Activated CD4-positive, alpha-beta memory T cell treated with anti-CD3 and anti-CD28 coated beads for 36 hours (primary cell): ENCODE measurements around the gene SLC5A10. TPM values are rescaled to one million over a fixed set of nuclear protein-coding genes. Genes with fewer than 3 reads are reported as not detected.
A peak's percentile ranks its signal among the peaks of the same experiment; 100 is the strongest.

Experiments used
- CTCF ChIA-PET: fragments of 350-600 bp; sonication (Branson Sonifier 250); formaldehyde crosslinking; loops from one replicate; lab custom pipeline; 2021; ENCODE audit warnings: antibody characterized with exemption, inconsistent platforms; lab: Charles Lee
- POLR2A ChIA-PET: fragments of 350-600 bp; sonication (Branson Sonifier 250); formaldehyde crosslinking; loops from one replicate; lab custom pipeline; 2021; ENCODE audit warnings: antibody characterized with exemption; lab: Charles Lee
- DNase-seq: peaks from one replicate; pipeline ENCODE4 v3.0.0-alpha.2; 2020
- H3K27ac Mint-ChIP-seq: one replicate; pipeline ENCODE4 v1.8.0; 2021; ENCODE audit warnings: mixed read lengths
- H3K27me3 Mint-ChIP-seq: one replicate; pipeline ENCODE4 v1.8.0; 2021; ENCODE audit warnings: mixed read lengths
- H3K36me3 Mint-ChIP-seq: one replicate; pipeline ENCODE4 v1.8.0; 2021; ENCODE audit warnings: mixed read lengths
- H3K4me1 Mint-ChIP-seq: one replicate; pipeline ENCODE4 v1.8.0; 2021; ENCODE audit warnings: low read depth, mixed read lengths
- H3K4me3 Mint-ChIP-seq: one replicate; pipeline ENCODE4 v1.8.0; 2021; ENCODE audit warnings: mild to moderate bottlenecking, mixed read lengths
- H3K9me3 Mint-ChIP-seq: one replicate; pipeline ENCODE4 v1.8.0; 2021; ENCODE audit warnings: mixed read lengths
- intact Hi-C: fragments of 100-400 bp; cut with micrococcal nuclease; formaldehyde crosslinking; loops from one replicate; pipeline ENCODE4 v1.15.1; 2023
- total RNA-seq, 2 experiments: library from RNA; stranded (reverse); gene quantifications; one replicate each; pipeline ENCODE4 v1.2.3, GENCODE V29; 2021

SLC5A10 gene
- total RNA-seq, 2 experiments from 2014 or later = not detected

DNA sequence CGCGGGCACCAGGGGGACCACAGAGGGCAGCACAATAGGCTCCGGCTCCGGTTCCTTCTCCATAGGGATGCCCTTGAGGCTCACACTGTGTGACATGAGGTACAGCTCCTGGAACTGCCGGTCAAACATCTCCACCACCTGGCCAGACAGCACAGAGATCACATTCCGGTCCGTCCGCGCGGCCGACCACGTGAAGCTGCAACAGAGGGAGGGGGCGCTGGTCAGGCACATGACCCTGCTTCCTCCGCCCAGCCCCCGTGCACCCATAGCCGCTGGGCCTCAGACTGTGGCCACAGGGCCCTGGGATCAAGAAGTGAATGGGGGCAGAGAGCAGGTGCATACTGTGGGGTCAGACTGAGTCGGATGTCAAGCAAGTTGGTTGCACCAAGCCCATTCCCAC is 26.7 kb downstream of the SLC5A10 start:
- POLR2A ChIA-PET = no interaction called here
- no peaks in the 10 kb centered on the region for H3K9me3 Mint-ChIP-seq
- H3K27ac Mint-ChIP-seq = no peak overlapping the region
- no peaks in the 10 kb centered on the region for H3K27me3 Mint-ChIP-seq
- intact Hi-C loops = loop anchor here (10.0 kb wide), 1 partner anchor 54 kb away; no protein-coding TSS in a partner anchor
- no peak overlapping the region for H3K4me3 Mint-ChIP-seq
- no peak for DNase-seq
- CTCF ChIA-PET = interaction anchor here (2.4 kb wide), 1 partner anchor 18 kb away, joined by 8 read pairs; no protein-coding TSS in a partner anchor
- peaks cover 9% of the 10 kb centered on the region for H3K4me1 Mint-ChIP-seq
- peaks cover 4% of the 10 kb centered on the region for H3K36me3 Mint-ChIP-seq

- Mint-ChIP-seq H3K27me3 (no peaks in the 10 kb centered on the region), H3K9me3 (no peaks in the 10 kb centered on the region), H3K27ac (no peak overlapping the region), H3K4me1 (no peaks in the 10 kb centered on the region), H3K36me3 (peaks cover 4% of the 10 kb centered on the region), H3K4me3 (no peak overlapping the region)
- intact Hi-C loops = no loop called here
- POLR2A ChIA-PET = no interaction called here
- CTCF ChIA-PET = interaction anchor here (2.0 kb wide), 1 partner anchor 20 kb away, joined by 8 read pairs; no protein-coding TSS in a partner anchor
- DNase-seq = no peak
Observed at GRCh38 chr17:18980682-18981334, 28.8 kb downstream of the SLC5A10 start.

DNA sequence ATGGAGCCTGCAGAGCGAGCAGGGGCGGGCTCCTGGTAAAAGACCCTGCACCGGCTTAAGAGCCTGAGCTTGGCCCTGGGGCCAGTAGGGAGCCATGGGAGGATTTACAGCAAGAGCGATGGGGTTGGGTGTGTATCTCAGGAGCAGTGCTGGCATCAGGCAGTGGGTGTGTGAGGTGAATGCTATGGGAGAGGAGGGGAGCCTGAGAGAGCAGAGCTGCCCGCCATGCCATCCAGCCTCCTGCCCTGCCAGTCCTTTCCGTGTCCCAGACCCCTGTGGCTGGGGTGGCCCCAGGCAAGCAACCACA is 29.3 kb downstream of the SLC5A10 start:
- intact Hi-C loops = no loop called here
- no peaks in the 10 kb centered on the region for H3K4me1 Mint-ChIP-seq
- ChIA-PET CTCF (interaction anchor here (2.0 kb wide), 1 partner anchor 20 kb away, joined by 8 read pairs; no protein-coding TSS in a partner anchor), POLR2A (no interaction called here)
- no peaks in the 10 kb centered on the region for H3K27me3 Mint-ChIP-seq
- no peak overlapping the region for H3K4me3 Mint-ChIP-seq
- H3K36me3 Mint-ChIP-seq = peaks cover 4% of the 10 kb centered on the region
- H3K9me3 Mint-ChIP-seq = no peaks in the 10 kb centered on the region
- no peak overlapping the region for H3K27ac Mint-ChIP-seq
- no peak for DNase-seq

DNA sequence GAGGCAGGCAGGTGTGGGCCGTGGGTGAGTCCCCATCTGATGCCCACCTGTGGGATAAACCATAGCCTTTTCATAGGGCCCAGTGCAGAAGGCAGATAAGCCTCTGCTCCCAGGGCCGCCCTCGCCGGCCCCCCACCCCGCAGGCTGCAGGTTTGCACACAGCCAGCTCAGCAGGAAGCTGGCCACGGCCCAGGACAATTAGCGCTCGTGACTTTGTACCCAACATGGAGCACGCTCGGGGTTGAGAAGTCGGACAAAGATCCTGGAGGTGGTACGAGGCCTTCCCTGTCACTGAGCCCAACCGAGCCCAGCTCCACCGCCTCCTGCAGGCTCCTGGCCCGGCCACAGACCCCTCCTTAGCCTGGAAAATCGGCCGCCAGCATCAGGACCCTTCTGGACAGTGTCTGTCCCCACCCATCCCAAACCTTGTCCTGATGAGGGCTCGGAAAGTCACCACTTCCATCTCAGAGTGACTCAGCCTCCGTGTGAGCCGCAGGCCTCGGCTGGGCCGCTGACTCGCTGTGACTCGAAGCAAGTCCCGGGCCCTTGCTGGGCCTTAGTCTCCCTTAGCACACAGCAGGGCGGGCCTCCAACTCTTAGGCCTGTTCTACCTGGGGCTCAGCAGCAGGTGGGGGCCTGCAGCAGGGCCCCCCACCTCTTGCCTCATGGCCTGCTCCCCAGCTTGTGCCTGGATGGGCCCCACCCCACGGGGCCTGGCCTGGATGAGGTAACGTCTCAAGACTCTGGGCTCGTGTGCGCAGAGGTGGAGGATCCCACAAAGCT is 29.9 kb downstream of the SLC5A10 start:
- Mint-ChIP-seq H3K4me3 (no peak overlapping the region), H3K27me3 (no peaks in the 10 kb centered on the region), H3K36me3 (peaks cover under 1% of the 10 kb centered on the region), H3K9me3 (no peaks in the 10 kb centered on the region), H3K27ac (no peak overlapping the region), H3K4me1 (no peaks in the 10 kb centered on the region)
- POLR2A ChIA-PET = no interaction called here
- intact Hi-C loops = no loop called here
- DNase-seq = peak; percentile 34
- CTCF ChIA-PET = interaction anchor here (2.0 kb wide), 1 partner anchor 21 kb away, joined by 8 read pairs; no protein-coding TSS in a partner anchor

DNA sequence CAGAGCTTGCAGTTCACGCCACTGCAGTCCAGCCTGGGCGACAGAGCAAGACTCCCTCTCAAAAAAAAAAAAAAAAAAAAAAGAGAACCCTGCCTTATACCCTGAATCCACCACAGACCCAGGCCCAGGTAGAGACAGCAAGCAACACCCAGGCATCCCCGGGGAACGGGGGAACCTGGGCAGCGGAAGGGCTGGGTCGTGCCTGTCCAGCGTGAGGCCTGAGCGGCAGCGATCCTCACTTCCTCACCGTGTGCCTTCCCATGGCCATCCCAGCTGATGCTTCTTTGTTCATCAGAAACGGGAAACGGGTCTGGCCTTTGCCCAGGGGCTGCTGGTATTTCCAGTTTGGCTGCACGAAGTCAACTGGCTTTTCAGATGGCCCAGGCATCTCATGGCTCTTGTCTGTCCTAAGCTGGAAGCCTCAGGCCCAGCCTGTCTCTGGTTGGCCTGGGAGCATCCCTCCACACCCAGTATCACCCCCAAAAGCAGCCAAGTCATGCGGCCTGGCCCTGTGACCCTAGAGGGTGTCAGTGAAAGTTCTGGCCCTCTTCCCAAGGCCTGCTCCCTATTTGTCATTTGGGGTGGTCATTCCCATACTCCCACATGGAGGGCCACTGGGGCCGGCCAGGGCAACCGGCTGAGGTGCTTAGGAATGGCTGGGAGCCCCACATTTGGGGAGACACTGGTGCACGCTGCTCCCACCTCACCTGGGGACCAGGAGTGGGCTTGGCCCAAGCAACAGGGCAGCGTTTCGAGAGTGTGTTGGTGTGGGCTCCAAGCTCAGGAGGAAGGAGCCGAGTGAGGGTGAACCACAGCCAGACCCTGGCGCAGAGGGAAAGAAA is 32.5 kb downstream of the SLC5A10 start:
- intact Hi-C loops = no loop called here
- H3K36me3 Mint-ChIP-seq = peaks cover 4% of the 10 kb centered on the region
- H3K27ac Mint-ChIP-seq = no peak overlapping the region
- no peaks in the 10 kb centered on the region for H3K9me3 Mint-ChIP-seq
- POLR2A ChIA-PET = no interaction called here
- H3K4me3 Mint-ChIP-seq = no peak overlapping the region
- CTCF ChIA-PET = interaction anchor here (0.6 to 1.0 kb wide), 2 partner anchors 24 to 1620 kb away, joined by 3 read pairs; no protein-coding TSS in a partner anchor
- no peaks in the 10 kb centered on the region for H3K4me1 Mint-ChIP-seq
- DNase-seq = no peak
- no peaks in the 10 kb centered on the region for H3K27me3 Mint-ChIP-seq

DNA sequence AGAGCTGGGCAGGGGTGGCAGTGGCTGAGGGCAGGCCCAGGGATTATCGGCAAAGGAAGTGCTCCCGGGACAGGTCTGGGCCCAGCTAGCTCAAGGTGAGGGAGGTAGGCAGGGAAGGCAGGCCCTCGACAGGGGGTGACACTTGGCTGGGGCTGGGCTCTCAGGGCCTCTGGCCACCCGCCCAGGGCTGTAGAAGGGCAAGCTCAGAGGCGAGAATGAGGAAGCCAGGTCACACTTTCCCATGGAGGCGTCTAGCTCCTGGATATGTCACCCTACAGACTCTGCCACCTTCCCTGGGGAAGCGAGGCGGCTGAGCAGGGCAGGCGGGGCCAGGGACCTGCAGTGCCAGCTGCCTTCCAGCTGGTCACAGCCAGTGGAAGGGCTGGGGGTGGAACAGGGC is 33.5 kb downstream of the SLC5A10 start:
- no peak for DNase-seq
- Mint-ChIP-seq H3K4me3 (no peak overlapping the region), H3K9me3 (no peaks in the 10 kb centered on the region), H3K27ac (no peak overlapping the region), H3K4me1 (no peaks in the 10 kb centered on the region), H3K27me3 (no peaks in the 10 kb centered on the region), H3K36me3 (peaks cover 4% of the 10 kb centered on the region)
- POLR2A ChIA-PET = no interaction called here
- intact Hi-C loops = no loop called here
- CTCF ChIA-PET = interaction anchor here (1.0 kb wide), 1 partner anchor 24 kb away, joined by 3 read pairs; no protein-coding TSS in a partner anchor

GRCh38 chr17:18986541-18987229 is 34.7 kb downstream of the SLC5A10 start:
- Mint-ChIP-seq H3K4me1 (no peaks in the 10 kb centered on the region), H3K27ac (no peak overlapping the region), H3K4me3 (no peak overlapping the region), H3K36me3 (peaks cover 4% of the 10 kb centered on the region), H3K9me3 (no peaks in the 10 kb centered on the region), H3K27me3 (no peaks in the 10 kb centered on the region)
- intact Hi-C loops = no loop called here
- CTCF ChIA-PET = interaction anchor here (1.1 kb wide), 1 partner anchor 26 kb away, joined by 3 read pairs; no protein-coding TSS in a partner anchor
- POLR2A ChIA-PET = no interaction called here
- no peak for DNase-seq

DNA sequence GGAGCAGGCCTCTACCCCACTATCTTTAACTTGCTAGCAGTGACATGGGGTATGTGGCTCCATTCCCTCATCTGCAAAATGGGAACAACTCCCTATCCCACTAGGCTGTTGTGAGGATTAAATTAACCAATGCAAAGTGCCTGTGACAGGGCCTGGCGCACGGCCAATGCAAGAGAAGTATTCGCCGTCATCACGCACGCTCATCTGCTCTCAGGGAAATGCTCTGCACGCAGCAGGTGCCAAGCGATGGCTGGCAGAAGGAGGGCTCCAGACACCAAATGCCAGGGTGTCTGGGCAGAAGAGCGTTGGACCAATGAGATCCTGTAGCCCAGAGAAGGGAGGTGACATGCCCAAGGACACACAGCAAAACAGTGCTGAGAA is 35.3 kb downstream of the SLC5A10 start:
- no peak overlapping the region for H3K27ac Mint-ChIP-seq
- DNase-seq = no peak
- H3K4me1 Mint-ChIP-seq = no peaks in the 10 kb centered on the region
- H3K27me3 Mint-ChIP-seq = no peaks in the 10 kb centered on the region
- H3K9me3 Mint-ChIP-seq = no peaks in the 10 kb centered on the region
- no peak overlapping the region for H3K4me3 Mint-ChIP-seq
- H3K36me3 Mint-ChIP-seq = peaks cover 4% of the 10 kb centered on the region
- CTCF ChIA-PET = interaction anchor here (1.1 kb wide), 1 partner anchor 26 kb away, joined by 3 read pairs; no protein-coding TSS in a partner anchor
- intact Hi-C loops = no loop called here
- POLR2A ChIA-PET = no interaction called here

- intact Hi-C loops = no loop called here
- ChIA-PET POLR2A (no interaction called here), CTCF (interaction anchor here (1.0 kb wide), 1 partner anchor 27 kb away, joined by 3 read pairs; no protein-coding TSS in a partner anchor)
- DNase-seq = no peak
- peaks cover 6% of the 10 kb centered on the region for H3K4me1 Mint-ChIP-seq
- no peaks in the 10 kb centered on the region for H3K9me3 Mint-ChIP-seq
- peaks cover 4% of the 10 kb centered on the region for H3K36me3 Mint-ChIP-seq
- H3K27me3 Mint-ChIP-seq = no peaks in the 10 kb centered on the region
- no peak overlapping the region for H3K27ac Mint-ChIP-seq
- H3K4me3 Mint-ChIP-seq = no peak overlapping the region
Observed at GRCh38 chr17:18987862-18988545, 36.0 kb downstream of the SLC5A10 start.

DNA sequence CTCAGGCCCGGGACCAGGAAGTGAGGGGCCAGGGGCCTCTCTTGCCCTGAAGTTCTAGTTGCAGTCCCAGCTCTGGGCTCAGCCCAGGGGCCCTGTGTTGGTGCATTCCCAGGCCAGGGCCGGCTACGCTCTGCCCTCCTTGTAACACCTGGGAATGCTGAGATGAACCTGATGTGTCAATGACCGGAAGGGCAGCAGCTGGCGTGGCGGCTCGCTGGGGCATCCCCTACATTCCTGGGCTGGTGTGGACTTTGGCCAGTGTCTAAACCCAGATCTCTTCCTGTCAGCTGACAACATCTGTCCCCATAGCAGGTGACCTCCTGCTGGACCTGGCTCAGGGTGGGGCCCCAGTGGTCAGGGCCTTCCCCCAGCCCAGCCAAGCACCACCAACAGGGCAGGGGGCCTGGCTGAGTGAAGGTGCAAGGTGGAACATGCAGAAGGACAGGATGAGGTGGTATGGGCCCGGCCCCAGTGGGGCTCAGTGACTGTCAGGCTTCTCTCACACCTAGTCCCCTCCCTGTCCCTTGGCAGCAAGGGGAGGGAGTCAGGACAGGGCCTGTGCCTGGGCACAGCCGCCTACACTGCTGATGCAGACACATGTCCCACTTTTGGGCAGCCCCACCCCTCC is 36.7 kb downstream of the SLC5A10 start:
- H3K4me3 Mint-ChIP-seq = no peak overlapping the region
- CTCF ChIA-PET = interaction anchor here (1.0 kb wide), 1 partner anchor 28 kb away, joined by 3 read pairs; no protein-coding TSS in a partner anchor

More for the DNA sequence above, 36.7 kb downstream of the SLC5A10 start:
- POLR2A ChIA-PET = no interaction called here
- Mint-ChIP-seq H3K4me1 (peaks cover 13% of the 10 kb centered on the region), H3K36me3 (peaks cover 4% of the 10 kb centered on the region), H3K9me3 (no peaks in the 10 kb centered on the region), H3K27ac (no peak overlapping the region), H3K27me3 (no peaks in the 10 kb centered on the region)
- intact Hi-C loops = no loop called here
- no peak for DNase-seq
